Hindlimb muscle (tissue), 1 donor: ENCODE data around the gene HHAT. TPM values are rescaled to one million over a fixed set of nuclear protein-coding genes. Genes with fewer than 3 reads are reported as not detected.

Experiments
- DNase-seq: peaks from one replicate; pipeline ENCODE4 v3.0.0-alpha.2; 2013
- polyA plus RNA-seq: library from polyadenylated mRNA; unstranded; fragments of 120-200 nt; gene quantifications from one replicate; pipeline ENCODE4 v1.2.1, GENCODE V29; 2013; ENCODE audit not compliant: insufficient read length

The HHAT gene
- polyA plus RNA-seq, 1 donor = 4.6 TPM

GRCh38 chr1:210557426-210558077 lies 228.8 kb downstream of the HHAT start:
- DNase-seq = no peak

DNA sequence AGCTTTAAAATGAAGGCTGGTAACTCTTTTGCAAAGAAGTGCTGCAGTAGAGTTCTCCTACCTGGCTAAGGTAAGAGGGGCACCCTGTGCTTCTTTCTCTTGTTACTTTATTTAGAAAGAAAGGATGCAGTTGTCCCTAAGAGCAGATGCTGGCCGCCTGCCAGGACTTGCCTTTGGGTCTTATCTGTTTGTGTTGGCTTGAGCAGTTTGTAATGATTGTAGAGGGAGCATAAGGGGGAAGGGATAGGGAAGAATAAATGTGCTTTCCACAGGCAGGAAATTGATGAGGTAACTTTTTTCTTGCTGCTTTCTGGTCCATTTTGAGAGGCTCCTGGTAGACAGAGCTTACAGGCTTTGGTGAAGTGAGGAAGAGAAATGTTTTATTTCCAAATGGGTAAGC lies 229.6 kb downstream of the HHAT start:
- no peak for DNase-seq

DNA sequence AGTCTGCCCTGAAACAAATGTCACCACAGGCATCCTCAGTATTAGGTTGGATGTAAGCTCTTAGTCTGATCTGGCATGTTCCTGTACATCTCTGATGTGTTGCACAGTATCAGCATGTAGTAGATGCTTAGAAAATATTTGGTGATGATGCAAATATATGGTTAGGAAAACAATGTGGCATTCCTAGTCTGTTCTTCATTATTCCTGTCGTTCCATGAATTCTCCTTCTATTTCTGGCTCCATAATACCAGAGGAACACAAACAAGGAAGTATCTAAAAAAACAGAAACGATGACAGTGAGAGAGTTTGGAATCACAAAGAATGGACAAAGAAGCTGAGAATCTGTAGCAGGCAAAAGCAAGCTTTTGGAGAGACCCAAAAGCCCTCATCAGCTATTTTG lies 236.6 kb downstream of the HHAT start:
- DNase-seq = no peak

GRCh38 chr1:210568631-210569030 lies 239.9 kb downstream of the HHAT start:
- no peak for DNase-seq

GRCh38 chr1:210570116-210570515 lies 241.4 kb downstream of the HHAT start:
- no peak for DNase-seq

- DNase-seq = no peak
These were observed 242.9 kb downstream of the HHAT start for GRCh38 chr1:210571356-210572284.

- no peak for DNase-seq
These were observed 244.4 kb downstream of the HHAT start for GRCh38 chr1:210573141-210573540.

GRCh38 chr1:210582205-210582970 lies 253.7 kb downstream of the HHAT start:
- no peak for DNase-seq

- peak; percentile 49 for DNase-seq
These were observed 255.9 kb downstream of the HHAT start for GRCh38 chr1:210584439-210585113.

DNA sequence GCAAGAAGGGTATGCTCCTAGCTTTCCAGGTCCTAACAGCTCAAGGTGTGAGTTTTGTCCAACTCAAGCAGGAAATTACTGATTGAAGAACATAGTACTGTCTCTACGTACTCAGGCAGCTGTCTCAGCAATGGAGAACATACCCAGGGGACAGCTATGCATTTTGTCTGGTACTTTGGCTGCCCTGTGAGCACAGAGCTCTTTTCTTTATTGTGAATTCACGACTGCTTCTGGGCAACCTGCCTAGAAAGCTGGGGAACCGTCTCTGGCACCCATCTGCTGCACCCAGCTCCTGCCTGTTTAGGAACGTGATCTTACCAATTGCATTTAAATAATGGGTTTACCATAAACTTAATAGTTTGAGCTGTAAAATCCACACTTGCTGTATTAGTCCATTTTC lies 258.1 kb downstream of the HHAT start:
- peak; percentile 8 for DNase-seq

DNA sequence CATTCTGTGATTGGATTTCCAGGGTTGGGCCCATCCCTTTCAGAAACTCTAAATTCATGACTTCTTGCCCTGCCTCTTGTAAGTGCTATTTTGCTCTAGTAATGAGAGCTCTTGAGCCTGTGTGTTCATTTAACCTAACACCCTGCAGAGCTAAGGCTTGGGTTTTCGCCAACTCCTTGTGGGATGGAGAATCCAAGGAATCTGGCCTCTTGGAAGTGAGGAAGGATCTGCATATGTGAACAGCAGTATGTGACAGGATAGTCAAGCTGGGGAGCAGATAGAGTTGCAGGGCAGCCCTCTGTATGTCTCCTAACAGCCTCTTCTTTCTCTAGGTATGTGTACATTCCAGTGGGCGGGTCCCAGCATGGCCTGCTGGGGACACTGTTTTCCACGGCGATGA lies 258.9 kb downstream of the HHAT start:
- no peak for DNase-seq

DNA sequence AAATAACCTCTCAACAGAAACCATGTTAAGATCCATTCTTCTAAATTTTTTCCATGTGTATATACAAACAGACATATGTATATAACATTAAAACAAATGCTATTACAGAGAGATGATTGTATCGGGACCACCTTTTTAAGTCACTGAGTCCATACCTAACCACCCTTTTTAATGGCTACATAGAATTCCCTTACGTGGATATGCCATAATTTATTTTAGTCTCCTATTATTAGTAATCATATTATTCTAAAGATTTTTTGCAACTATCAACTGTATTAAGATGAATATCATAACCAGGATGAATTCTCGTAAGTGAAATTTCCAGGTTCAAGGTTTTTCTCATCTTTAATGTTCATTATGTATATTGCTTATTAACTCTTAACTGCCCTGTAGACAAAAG lies 259.7 kb downstream of the HHAT start:
- no peak for DNase-seq

DNA sequence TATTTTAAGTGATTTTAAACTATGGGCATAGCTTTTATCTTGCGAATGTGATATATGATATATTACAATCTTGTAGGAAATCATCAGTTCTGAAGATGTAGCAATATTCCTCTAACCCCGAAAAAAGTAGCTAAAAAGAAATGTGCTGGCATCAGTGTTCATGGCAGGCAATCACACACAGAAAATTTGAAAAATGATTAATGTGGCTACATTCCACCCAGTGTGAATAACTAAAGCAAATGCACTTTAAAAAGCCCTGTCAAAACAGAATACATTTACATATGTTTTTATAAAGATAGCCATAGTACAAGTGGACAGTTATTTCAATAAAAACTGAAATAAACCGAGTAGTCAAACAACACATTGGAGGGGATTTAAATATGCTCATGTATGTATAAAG lies 260.2 kb downstream of the HHAT start:
- DNase-seq = no peak

DNA sequence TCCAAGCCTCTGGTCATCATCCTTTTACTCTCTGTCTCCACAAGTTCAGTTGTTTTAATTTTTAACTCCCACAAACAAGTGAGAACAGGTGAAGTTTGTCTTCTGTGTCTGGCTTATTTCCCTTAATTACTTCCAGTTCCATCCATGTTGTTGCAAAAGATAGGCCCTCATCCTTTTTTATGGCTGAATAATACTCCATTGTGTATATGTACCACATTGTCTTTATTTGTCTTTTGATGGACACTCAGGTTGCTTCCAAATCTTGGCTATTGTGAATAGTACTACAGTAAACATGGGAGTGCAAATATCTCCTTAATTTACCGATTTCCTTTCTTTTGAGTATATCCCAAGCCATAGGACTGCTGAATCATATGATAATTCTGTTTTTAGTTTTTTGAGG lies 262.5 kb downstream of the HHAT start:
- no peak for DNase-seq

DNA sequence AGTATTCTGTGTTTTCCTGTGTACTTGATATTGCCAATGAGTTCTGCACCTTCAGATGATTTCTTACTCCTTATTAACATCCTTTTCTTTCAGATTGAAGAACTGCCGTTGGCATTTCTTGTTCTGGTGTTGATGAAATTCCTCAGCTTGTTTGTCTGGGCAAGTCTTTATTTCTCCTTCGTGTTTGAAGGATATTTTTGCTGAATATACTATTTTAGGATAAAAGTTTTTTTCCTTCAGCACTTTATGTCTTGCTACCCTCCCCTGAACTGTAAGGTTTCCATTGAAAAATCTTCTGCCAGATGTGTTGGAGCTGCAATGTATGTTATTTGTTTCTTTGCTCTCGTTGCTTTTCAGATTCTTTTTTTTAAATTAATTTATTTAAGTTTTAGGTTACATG lies 265.9 kb downstream of the HHAT start:
- no peak for DNase-seq

GRCh38 chr1:210596641-210597040 lies 267.9 kb downstream of the HHAT start:
- DNase-seq = no peak

- no peak for DNase-seq
These were observed 268.9 kb downstream of the HHAT start for GRCh38 chr1:210597555-210598134.

DNA sequence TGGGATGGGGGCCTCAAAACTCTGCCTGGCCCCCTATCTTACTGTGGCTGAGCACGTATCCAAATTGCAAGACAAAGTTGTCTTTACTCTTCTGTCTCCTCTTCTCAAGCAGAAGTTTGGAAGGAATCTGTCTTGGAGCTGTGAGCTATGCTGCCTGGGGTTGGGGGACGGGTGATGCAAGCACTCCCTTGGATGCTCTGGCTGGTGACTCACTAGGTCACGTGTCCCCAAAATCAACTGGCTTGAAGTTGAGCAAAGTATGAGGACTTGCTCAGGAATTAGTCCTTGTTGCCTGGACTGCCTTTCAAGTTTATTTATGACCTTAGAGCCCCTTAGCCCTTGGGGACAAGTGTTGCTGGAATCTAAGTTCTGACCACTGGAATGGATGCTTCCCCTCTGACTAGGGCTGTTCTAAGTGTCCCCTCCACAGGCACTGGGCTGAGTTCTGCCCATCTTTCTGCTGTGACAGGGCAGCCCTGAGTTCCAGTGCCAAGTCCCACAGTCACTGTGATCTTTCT lies 269.5 kb downstream of the HHAT start:
- DNase-seq = no peak

DNA sequence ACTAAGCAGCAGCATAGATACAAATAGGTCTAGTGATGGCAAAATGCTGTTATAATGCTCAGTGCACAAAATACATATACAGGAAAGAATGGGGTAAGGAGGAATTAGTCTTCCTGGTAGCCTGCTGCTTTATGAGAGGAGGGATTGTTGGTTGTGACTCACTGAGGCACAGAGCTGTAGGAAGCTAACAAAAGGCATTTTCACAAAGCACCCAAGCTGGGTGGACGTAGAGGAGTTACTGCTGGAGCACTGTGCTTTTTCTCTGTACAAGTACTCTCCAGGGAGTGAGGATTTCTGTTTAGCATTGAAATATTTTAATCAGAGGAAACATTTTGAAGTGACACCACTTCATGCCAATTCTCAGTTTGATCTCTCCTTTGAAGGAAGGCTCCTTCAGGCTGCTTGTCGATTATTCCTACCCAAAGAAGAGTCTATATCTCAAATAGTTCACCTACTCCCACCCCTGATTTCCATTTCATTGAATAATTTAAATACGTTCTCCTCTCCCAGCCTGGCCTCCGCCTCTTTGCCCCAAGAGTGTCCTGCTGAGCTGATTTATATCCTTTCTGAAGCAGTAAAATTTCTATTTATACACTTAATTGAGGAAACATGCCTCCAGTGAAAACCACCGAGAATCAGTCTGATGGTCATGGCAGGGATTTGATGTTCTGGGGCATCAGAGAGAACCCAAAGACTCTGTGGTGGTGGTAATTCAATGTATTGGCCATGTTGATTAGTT lies 271.9 kb downstream of the HHAT start:
- no peak for DNase-seq

DNA sequence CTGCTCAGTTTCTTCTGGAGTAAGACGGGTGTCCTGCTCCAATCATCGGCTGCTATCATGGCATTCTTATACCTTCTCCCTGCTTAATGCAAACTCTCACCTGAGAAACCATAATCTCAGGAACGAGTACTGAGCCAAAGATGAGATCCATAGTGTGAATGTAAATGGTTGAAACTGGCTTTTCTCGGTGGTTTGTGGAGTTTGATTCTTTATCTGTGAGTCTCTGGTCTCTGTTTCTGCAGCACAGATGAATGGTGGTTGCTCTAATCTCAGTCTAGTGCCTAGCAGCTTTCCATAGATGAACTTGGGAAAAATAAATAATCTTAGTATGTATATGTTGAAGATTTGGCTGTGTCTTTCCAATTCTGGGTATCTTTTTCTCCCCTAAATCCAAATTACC lies 274.4 kb downstream of the HHAT start:
- no peak for DNase-seq

GRCh38 chr1:210605099-210605498 lies 276.4 kb downstream of the HHAT start:
- no peak for DNase-seq
